ENCODE data around the gene UBE2Q2.
"Not testable (repeated sequence)": the region's sequence is repeated elsewhere in the genome, so short reads cannot be mapped to it uniquely, and the experiment has no call there.

Gene UBE2Q2

DNA sequence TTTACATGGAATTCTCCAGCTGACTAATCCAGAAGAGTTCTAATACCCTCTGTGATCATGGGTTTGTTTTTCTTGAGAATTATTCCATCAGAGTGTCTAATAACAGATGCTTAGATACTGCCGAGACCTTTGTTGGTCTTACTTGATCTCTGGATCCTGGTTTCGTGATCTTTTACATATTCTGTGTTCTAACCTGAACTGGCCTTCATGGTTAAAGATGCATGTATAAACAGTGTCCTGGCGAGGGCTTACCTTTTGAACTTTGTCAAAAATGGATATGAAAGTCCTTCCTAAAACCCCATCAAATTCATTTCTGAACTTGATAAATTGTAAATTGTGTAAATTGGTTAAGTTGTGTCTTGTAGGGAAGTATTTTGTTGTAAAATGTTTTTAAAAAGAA is 24.8 kb downstream of the UBE2Q2 start:
- no peak overlapping the region for H3K27ac Mint-ChIP-seq
- no peaks in the 10 kb centered on the region for H3K27me3 Mint-ChIP-seq (ENCODE audit: low read depth, poor library complexity)
- peaks cover 7% of the 10 kb centered on the region for H3K4me1 Mint-ChIP-seq
- no peak for DNase-seq
- peaks cover 45% of the 10 kb centered on the region for H3K36me3 Mint-ChIP-seq (ENCODE audit: low read depth)
- TF ChIP-seq, protein P1, sequence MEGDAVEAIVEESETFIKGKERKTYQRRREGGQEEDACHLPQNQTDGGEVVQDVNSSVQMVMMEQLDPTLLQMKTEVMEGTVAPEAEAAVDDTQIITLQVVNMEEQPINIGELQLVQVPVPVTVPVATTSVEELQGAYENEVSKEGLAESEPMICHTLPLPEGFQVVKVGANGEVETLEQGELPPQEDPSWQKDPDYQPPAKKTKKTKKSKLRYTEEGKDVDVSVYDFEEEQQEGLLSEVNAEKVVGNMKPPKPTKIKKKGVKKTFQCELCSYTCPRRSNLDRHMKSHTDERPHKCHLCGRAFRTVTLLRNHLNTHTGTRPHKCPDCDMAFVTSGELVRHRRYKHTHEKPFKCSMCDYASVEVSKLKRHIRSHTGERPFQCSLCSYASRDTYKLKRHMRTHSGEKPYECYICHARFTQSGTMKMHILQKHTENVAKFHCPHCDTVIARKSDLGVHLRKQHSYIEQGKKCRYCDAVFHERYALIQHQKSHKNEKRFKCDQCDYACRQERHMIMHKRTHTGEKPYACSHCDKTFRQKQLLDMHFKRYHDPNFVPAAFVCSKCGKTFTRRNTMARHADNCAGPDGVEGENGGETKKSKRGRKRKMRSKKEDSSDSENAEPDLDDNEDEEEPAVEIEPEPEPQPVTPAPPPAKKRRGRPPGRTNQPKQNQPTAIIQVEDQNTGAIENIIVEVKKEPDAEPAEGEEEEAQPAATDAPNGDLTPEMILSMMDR (IDR thresholded peaks at IDR 0.05), result no peak
- H3K9me3 Mint-ChIP-seq, result no peaks in the 10 kb centered on the region
- H3K4me3 Mint-ChIP-seq, result no peak overlapping the region

DNA sequence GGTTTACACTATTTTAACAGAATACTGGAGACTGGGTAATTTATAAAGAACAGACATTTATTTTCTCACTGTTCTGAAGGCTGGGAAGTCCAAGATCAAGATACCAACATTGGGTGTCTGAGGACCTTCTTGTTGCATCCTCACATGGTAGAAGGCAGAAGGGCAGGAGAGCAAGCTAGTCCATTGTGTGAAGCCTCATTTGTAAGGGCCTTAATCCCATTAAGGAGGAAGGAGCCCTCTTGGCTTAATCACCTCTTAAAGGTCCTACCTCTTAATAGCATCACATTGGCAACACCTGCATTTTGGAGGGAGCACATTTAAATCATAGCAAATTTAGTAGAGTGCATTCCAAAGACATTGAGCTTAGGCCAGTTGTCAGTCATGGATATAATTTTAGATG is 26.2 kb downstream of the UBE2Q2 start:
- no peak overlapping the region for H3K4me3 Mint-ChIP-seq
- TF ChIP-seq, protein P1 (IDR thresholded peaks at IDR 0.05), result no peak
- no peak overlapping the region for H3K27ac Mint-ChIP-seq
- H3K36me3 Mint-ChIP-seq (ENCODE audit: low read depth), result peaks cover 56% of the 10 kb centered on the region
- no peaks in the 10 kb centered on the region for H3K27me3 Mint-ChIP-seq (ENCODE audit: low read depth, poor library complexity)
- H3K4me1 Mint-ChIP-seq, result no peaks in the 10 kb centered on the region
- DNase-seq, result no peak
- no peaks in the 10 kb centered on the region for H3K9me3 Mint-ChIP-seq

DNA sequence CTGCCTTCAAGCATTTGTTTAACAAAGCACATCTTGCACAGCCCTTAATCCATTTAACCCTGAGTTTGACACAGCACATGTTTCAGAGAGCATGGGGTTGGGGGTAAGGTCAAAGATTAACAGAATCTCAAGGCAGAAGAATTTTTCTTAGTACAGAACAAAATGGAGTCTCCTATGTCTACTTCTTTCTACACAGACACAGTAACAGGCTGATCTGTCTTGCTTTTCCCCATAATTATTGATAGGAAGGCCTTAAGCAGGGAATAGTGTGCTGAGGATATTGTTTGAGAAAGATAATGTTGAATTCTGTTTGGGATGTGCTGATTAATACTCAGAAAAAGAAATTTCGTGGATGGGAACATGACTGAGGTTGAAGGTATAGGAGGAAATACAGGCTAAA is 28.3 kb downstream of the UBE2Q2 start:
- H3K9me3 Mint-ChIP-seq; H3K4me3 Mint-ChIP-seq; H3K4me1 Mint-ChIP-seq; DNase-seq; H3K27me3 Mint-ChIP-seq (ENCODE audit: low read depth, poor library complexity): not testable (repeated sequence)
- peaks cover 65% of the 10 kb centered on the region for H3K36me3 Mint-ChIP-seq (ENCODE audit: low read depth)
- H3K27ac Mint-ChIP-seq, result peak overlapping the region; percentile 60

- peaks cover 64% of the 10 kb centered on the region for H3K36me3 Mint-ChIP-seq (ENCODE audit: low read depth)
- H3K4me1 Mint-ChIP-seq, result no peaks in the 10 kb centered on the region
- no peak for DNase-seq
- H3K9me3 Mint-ChIP-seq, result no peaks in the 10 kb centered on the region
- no peak overlapping the region for H3K4me3 Mint-ChIP-seq
- no peaks in the 10 kb centered on the region for H3K27me3 Mint-ChIP-seq (ENCODE audit: low read depth, poor library complexity)
- TF ChIP-seq, protein P1 (IDR thresholded peaks at IDR 0.05), result no peak
- H3K27ac Mint-ChIP-seq, result no peak overlapping the region
Measured at GRCh38 chr15:75872403-75872990, 29.2 kb downstream of the UBE2Q2 start.

- DNase-seq, result no peak
- Mint-ChIP-seq H3K9me3 (no peaks in the 10 kb centered on the region), H3K36me3 (ENCODE audit: low read depth) (peaks cover 34% of the 10 kb centered on the region), H3K27ac (peak overlapping the region; percentile 6), H3K4me1 (no peaks in the 10 kb centered on the region), H3K4me3 (no peak overlapping the region), H3K27me3 (ENCODE audit: low read depth, poor library complexity) (peaks cover 2% of the 10 kb centered on the region)
- TF ChIP-seq, protein P1 (IDR thresholded peaks at IDR 0.05), result no peak
Measured at GRCh38 chr15:75884041-75884440, 40.8 kb downstream of the UBE2Q2 start.

DNA sequence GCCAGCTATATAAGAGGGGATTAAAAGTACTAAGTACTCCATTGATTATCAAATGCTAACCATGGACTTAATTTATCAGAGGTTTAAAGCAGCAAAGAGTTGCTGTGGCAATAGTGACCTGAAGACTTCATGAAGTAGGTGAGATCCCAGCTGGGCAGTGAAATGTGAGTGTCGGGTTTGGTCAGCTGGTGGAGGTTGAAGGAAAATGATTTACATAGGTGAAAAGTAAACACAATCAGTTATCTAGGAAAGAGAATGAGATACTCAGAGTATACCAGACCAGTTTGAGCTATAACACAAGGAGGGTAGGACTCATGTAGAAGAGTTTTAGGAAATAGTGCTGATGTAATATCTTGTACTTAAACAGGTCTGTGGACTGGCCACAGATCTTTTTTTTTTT is 43.9 kb downstream of the UBE2Q2 start:
- H3K27me3 Mint-ChIP-seq (ENCODE audit: low read depth, poor library complexity), result peaks cover 2% of the 10 kb centered on the region
- no peaks in the 10 kb centered on the region for H3K4me1 Mint-ChIP-seq
- TF ChIP-seq, protein P1 (IDR thresholded peaks at IDR 0.05), result no peak
- H3K4me3 Mint-ChIP-seq, result no peak overlapping the region
- no peaks in the 10 kb centered on the region for H3K9me3 Mint-ChIP-seq
- no peak overlapping the region for H3K27ac Mint-ChIP-seq
- peaks cover 36% of the 10 kb centered on the region for H3K36me3 Mint-ChIP-seq (ENCODE audit: low read depth)
- no peak for DNase-seq
